ENCODE results near the gene CYP4F8.
"Not testable (repeated sequence)": the region's sequence is repeated elsewhere in the genome, so short reads cannot be mapped to it uniquely, and the experiment has no call there.

CYP4F8 gene

DNA sequence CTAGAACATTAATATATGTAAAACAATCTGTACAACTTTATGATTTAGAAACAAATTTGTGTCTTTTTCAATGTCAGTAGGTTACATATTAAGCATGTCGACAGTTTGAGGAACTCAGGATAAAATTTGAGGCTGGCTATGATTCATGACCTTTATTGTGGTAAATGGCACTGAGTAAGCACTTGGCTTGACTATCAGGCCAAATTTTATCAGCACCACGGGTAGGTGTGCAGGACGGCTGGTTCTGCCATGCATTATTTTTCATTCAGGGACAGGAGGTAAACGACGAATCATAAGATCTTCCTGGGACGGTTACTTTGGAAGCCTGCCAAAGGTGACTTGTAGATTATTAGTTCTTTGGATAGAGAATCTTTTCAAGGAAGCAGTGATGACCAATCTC lies 19.9 kb upstream of the CYP4F8 start:
- Mint-ChIP-seq H3K27me3 (peaks cover 37% of the 10 kb centered on the region), H3K4me1 (no peaks in the 10 kb centered on the region), H3K9me3 (peaks cover 6% of the 10 kb centered on the region), H3K27ac (no peak overlapping the region), H3K36me3 (no peaks in the 10 kb centered on the region), H3K4me3 (no peak overlapping the region)
- no peak for ATAC-seq

- H3K27me3 Mint-ChIP-seq, H3K4me3 Mint-ChIP-seq, H3K9me3 Mint-ChIP-seq, H3K27ac Mint-ChIP-seq, ATAC-seq, H3K36me3 Mint-ChIP-seq, H3K4me1 Mint-ChIP-seq: not testable (repeated sequence)
These were observed 6.8 kb upstream of the CYP4F8 start for GRCh38 chr19:15607978-15608925.

- H3K27ac Mint-ChIP-seq, result no peak overlapping the region
- H3K36me3 Mint-ChIP-seq, result no peaks in the 10 kb centered on the region
- peaks cover 7% of the 10 kb centered on the region for H3K27me3 Mint-ChIP-seq
- H3K4me3 Mint-ChIP-seq, result no peak overlapping the region
- H3K9me3 Mint-ChIP-seq, result no peaks in the 10 kb centered on the region
- H3K4me1 Mint-ChIP-seq, result no peaks in the 10 kb centered on the region
- no peak for ATAC-seq
These were observed 5.8 kb upstream of the CYP4F8 start for GRCh38 chr19:15609261-15609660.

DNA sequence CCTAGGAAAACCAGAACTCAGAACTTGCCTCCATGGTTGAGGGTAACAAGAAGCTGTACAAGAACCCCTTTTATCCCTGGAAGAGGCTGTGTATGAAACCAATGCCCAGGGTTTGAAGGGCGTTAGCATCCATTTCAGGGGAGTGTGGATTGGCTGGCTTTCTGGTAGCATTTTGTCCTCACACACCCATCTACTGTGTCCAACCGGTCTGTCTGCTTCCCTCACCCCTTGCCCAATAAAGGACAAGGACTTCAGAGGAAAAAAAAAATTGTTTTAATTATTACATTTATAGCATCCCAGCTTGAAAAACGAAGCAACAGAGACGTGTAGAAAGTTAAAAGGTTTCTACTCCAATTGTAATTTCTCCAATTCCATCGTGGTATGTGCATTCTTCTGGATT lies 2.7 kb upstream of the CYP4F8 start:
- Mint-ChIP-seq H3K27me3 (peaks cover 29% of the 10 kb centered on the region), H3K27ac (no peak overlapping the region), H3K36me3 (no peaks in the 10 kb centered on the region), H3K9me3 (peaks cover 4% of the 10 kb centered on the region), H3K4me3 (no peak overlapping the region), H3K4me1 (no peaks in the 10 kb centered on the region)
- ATAC-seq, result no peak

DNA sequence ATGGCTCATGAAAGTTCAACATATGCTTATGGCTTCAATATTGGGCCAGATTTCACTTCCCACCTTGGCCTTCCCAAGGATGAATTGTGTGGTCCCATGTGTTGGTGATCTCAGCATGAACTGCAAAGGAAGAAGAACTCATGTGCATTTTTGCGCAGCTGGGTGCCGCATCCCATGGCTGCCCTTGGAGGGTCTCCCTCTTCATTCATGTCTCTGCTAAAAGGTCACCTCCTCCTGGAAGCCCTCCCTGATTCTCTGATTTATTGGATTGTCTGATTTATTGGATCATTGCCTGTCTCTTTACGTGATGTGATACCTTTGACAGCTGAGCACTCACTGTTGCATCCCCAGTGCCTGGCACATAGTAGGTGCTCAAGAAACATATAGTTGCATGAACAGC lies 1.7 kb upstream of the CYP4F8 start:
- H3K27me3 Mint-ChIP-seq, result peaks cover 39% of the 10 kb centered on the region
- no peaks in the 10 kb centered on the region for H3K4me1 Mint-ChIP-seq
- H3K4me3 Mint-ChIP-seq, result no peak overlapping the region

DNA sequence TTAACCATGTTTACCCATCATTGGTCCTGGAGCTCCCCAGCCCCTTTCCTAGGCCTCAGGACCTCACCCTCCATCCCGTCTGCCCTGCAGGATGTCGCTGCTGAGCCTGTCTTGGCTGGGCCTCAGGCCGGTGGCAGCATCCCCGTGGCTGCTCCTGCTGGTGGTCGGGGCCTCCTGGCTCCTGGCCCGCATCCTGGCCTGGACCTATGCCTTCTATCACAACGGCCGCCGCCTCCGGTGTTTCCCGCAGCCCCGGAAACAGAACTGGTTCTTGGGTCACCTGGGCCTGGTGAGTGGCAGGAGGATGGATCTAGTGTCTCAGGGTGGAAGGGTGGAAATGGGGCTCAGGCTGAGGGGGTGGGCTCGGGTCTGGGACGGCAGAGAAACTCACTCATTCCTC lies 508 bp downstream of the CYP4F8 start:
- peak; percentile 24 for ATAC-seq
- H3K4me3 Mint-ChIP-seq, result no peak overlapping the region
- no peak overlapping the region for H3K27ac Mint-ChIP-seq
- H3K4me1 Mint-ChIP-seq, result no peaks in the 10 kb centered on the region
- H3K36me3 Mint-ChIP-seq, result no peaks in the 10 kb centered on the region
- H3K27me3 Mint-ChIP-seq, result peaks cover 54% of the 10 kb centered on the region
- H3K9me3 Mint-ChIP-seq, result peaks cover 4% of the 10 kb centered on the region

More for the DNA sequence above, 1.7 kb upstream of the CYP4F8 start:
- no peak overlapping the region for H3K27ac Mint-ChIP-seq
- ATAC-seq, result no peak
- H3K36me3 Mint-ChIP-seq, result no peaks in the 10 kb centered on the region
- H3K9me3 Mint-ChIP-seq, result peaks cover 4% of the 10 kb centered on the region

DNA sequence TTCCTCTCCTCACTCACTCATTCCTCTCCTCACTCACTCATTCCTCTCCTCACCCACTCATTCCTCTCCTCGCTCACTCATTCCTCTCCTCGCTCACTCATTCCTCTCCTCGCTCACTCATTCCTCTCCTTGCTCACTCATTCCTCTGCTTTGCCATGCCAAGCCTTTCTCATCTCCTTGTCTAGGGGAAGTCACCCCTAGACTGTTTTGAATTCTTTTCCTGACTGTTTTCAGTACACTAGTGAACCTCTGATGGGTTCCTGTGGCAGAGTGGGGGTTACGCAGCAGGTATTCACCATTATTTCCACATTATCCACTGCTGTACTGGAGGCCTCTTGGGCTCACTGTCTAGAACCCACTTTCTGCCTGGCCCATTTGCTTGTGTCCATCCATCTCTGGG lies 1.2 kb downstream of the CYP4F8 start:
- Mint-ChIP-seq H3K27ac (no peak overlapping the region), H3K4me1 (no peaks in the 10 kb centered on the region), H3K36me3 (no peaks in the 10 kb centered on the region), H3K4me3 (no peak overlapping the region), H3K9me3 (peaks cover 4% of the 10 kb centered on the region), H3K27me3 (peaks cover 54% of the 10 kb centered on the region)
- no peak for ATAC-seq

- no peak for ATAC-seq
- no peak overlapping the region for H3K27ac Mint-ChIP-seq
- no peaks in the 10 kb centered on the region for H3K4me1 Mint-ChIP-seq
- H3K36me3 Mint-ChIP-seq, result no peaks in the 10 kb centered on the region
- peaks cover 4% of the 10 kb centered on the region for H3K9me3 Mint-ChIP-seq
- no peak overlapping the region for H3K4me3 Mint-ChIP-seq
- H3K27me3 Mint-ChIP-seq, result peaks cover 54% of the 10 kb centered on the region
These were observed 1.7 kb downstream of the CYP4F8 start for GRCh38 chr19:15616627-15617270.

GRCh38 chr19:15618321-15618720 lies 3.3 kb downstream of the CYP4F8 start:
- Mint-ChIP-seq H3K4me1 (no peaks in the 10 kb centered on the region), H3K27me3 (peaks cover 70% of the 10 kb centered on the region), H3K4me3 (no peak overlapping the region), H3K36me3 (no peaks in the 10 kb centered on the region), H3K27ac (no peak overlapping the region), H3K9me3 (peaks cover 4% of the 10 kb centered on the region)
- ATAC-seq, result no peak

DNA sequence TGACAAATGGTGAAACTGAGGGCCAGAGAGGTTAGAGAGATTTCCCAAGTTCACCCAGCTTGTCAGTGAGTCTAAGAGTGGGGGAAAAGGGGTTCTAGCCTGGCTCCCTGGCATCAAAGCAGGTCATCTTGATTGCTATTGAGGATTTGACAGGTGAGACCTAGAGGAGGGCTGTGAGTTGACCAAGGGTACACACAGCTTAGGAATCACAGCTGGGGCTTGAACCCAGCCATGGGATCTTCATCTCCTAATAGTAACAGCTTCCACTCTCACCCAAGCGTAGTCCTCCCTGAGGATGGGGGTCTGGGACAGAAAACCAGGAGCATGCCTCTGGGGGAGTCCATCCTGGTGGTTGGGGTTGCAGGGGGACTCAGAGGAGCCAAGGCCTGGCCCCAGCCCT lies 6.8 kb downstream of the CYP4F8 start:
- Mint-ChIP-seq H3K27ac (no peak overlapping the region), H3K4me1 (no peaks in the 10 kb centered on the region), H3K9me3 (no peaks in the 10 kb centered on the region), H3K27me3 (peaks cover 47% of the 10 kb centered on the region), H3K36me3 (no peaks in the 10 kb centered on the region), H3K4me3 (no peak overlapping the region)
- ATAC-seq, result no peak

DNA sequence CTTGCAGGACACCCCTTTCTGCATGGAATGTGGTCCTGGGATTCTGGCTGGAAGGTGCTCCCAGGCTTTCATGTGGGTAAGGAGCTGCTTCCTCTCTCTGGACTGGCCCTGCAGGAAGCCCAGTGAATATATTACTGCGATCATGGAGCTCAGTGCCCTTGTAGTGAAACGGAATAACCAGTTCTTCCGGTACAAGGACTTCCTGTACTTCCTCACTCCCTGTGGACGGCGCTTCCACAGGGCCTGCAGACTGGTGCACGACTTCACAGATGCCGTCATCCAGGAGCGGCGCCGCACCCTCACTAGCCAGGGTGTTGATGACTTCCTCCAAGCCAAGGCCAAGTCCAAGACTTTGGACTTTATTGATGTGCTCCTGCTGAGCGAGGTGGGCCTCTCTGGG lies 8.0 kb downstream of the CYP4F8 start:
- Mint-ChIP-seq H3K4me1 (no peaks in the 10 kb centered on the region), H3K27me3 (peaks cover 44% of the 10 kb centered on the region), H3K4me3 (no peak overlapping the region), H3K36me3 (no peaks in the 10 kb centered on the region), H3K9me3 (no peaks in the 10 kb centered on the region), H3K27ac (no peak overlapping the region)
- no peak for ATAC-seq

GRCh38 chr19:15623711-15624318 lies 8.8 kb downstream of the CYP4F8 start:
- no peaks in the 10 kb centered on the region for H3K4me1 Mint-ChIP-seq
- no peaks in the 10 kb centered on the region for H3K36me3 Mint-ChIP-seq
- H3K9me3 Mint-ChIP-seq, result no peaks in the 10 kb centered on the region
- H3K27me3 Mint-ChIP-seq, result peaks cover 44% of the 10 kb centered on the region
- H3K27ac Mint-ChIP-seq, result no peak overlapping the region
- no peak for ATAC-seq
- H3K4me3 Mint-ChIP-seq, result no peak overlapping the region

DNA sequence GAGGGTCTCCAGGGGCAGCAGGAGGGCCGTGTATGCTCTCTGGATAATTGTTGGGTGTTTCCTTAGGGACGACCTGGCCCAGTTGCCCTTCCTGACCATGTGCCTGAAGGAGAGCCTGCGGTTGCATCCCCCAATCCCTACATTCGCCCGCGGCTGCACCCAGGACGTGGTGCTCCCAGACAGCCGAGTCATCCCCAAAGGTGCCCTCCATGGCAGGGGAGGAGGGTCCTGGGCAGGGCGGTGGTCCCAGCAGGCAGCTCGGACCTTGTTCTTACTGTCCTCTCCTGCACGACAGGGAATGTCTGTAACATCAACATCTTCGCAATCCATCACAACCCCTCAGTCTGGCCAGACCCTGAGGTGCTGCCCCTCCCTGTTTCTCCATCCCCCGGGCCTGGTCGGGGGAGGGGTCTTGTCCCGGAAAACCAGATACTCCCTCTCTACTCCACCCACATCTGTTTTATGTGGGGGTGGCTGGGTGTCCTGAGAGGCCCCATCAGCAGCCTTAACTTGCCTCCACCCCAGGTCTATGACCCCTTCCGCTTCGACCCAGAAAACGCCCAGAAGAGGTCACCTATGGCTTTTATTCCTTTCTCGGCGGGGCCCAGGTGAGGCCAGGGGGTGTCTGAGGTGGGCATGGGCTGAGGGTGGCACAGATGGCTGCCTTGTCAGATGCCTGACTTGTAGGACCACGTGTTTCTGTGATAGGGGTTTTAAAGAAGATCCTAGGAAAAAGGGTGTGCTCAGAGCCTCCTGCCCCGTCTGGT lies 13.4 kb downstream of the CYP4F8 start:
- Mint-ChIP-seq H3K27me3 (peaks cover 18% of the 10 kb centered on the region), H3K36me3 (no peaks in the 10 kb centered on the region), H3K4me1 (peaks cover 7% of the 10 kb centered on the region), H3K9me3 (no peaks in the 10 kb centered on the region), H3K4me3 (no peak overlapping the region), H3K27ac (no peak overlapping the region)
- ATAC-seq, result no peak

GRCh38 chr19:15629003-15629880 lies 14.2 kb downstream of the CYP4F8 start:
- peaks cover 8% of the 10 kb centered on the region for H3K4me1 Mint-ChIP-seq
- H3K4me3 Mint-ChIP-seq, result no peak overlapping the region
- no peaks in the 10 kb centered on the region for H3K9me3 Mint-ChIP-seq
- peak; percentile 91 for ATAC-seq
- H3K36me3 Mint-ChIP-seq, result no peaks in the 10 kb centered on the region
- H3K27me3 Mint-ChIP-seq, result peaks cover 12% of the 10 kb centered on the region
- no peak overlapping the region for H3K27ac Mint-ChIP-seq

Measured in stimulated activated memory B cell treated with anti-CD40 and anti-IgM and Interleukin-4, amounts not matched to agents 10 μg/mL and 1 μg/mL and 100 μg/mL, for 72 hours (primary cell).